ENCODE measurements around the gene OVCA2. TPM values are rescaled to one million over a fixed set of nuclear protein-coding genes. Genes with fewer than 3 reads are reported as not detected.

The OVCA2 gene
- polyA plus RNA-seq, 1 of the 3 experiments (the other 2 are of a cell fraction), result 59.2 TPM

GRCh38 chr17:2053380-2054261 is 11.8 kb downstream of the OVCA2 start:
- peak; percentile 68 for DNase-seq
- TF ChIP-seq, protein P1, sequence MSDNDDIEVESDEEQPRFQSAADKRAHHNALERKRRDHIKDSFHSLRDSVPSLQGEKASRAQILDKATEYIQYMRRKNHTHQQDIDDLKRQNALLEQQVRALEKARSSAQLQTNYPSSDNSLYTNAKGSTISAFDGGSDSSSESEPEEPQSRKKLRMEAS (IDR thresholded peaks at IDR 0.05; ENCODE audit: low read depth), result no peak
- TF ChIP-seq RAD21 (IDR thresholded peaks at IDR 0.05; ENCODE audit: low read length) (peak; percentile 60), CTCF (IDR thresholded peaks at IDR 0.05) (peak; percentile 41), POLR2AphosphoS5 (IDR thresholded peaks at IDR 0.05; ENCODE audit: low read depth, low read length) (no peak), SMC3 (IDR thresholded peaks at IDR 0.05; ENCODE audit: low read depth, low read length) (peak; percentile 32; the same call in 1 of the 2 replicates)
- TF ChIP-seq, protein P2, sequence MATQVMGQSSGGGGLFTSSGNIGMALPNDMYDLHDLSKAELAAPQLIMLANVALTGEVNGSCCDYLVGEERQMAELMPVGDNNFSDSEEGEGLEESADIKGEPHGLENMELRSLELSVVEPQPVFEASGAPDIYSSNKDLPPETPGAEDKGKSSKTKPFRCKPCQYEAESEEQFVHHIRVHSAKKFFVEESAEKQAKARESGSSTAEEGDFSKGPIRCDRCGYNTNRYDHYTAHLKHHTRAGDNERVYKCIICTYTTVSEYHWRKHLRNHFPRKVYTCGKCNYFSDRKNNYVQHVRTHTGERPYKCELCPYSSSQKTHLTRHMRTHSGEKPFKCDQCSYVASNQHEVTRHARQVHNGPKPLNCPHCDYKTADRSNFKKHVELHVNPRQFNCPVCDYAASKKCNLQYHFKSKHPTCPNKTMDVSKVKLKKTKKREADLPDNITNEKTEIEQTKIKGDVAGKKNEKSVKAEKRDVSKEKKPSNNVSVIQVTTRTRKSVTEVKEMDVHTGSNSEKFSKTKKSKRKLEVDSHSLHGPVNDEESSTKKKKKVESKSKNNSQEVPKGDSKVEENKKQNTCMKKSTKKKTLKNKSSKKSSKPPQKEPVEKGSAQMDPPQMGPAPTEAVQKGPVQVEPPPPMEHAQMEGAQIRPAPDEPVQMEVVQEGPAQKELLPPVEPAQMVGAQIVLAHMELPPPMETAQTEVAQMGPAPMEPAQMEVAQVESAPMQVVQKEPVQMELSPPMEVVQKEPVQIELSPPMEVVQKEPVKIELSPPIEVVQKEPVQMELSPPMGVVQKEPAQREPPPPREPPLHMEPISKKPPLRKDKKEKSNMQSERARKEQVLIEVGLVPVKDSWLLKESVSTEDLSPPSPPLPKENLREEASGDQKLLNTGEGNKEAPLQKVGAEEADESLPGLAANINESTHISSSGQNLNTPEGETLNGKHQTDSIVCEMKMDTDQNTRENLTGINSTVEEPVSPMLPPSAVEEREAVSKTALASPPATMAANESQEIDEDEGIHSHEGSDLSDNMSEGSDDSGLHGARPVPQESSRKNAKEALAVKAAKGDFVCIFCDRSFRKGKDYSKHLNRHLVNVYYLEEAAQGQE (IDR thresholded peaks at IDR 0.05; ENCODE audit: low read depth, low read length), result no peak
- Histone ChIP-seq H3K9ac (no peak overlapping the region), H3K9me2 (no peaks in the 10 kb centered on the region), H3K27ac (ENCODE audit: low read depth in 2 of 2, low read length in 1 of 2) (no peak overlapping the region; a peak in 1 of 4 replicates), H3K36me3 (replicated peaks in 1 of 2; ENCODE audit: control insufficient read depth in 1 of 2, insufficient read depth in 2 of 2, low read length in 1 of 2) (peaks cover 0 to 2% of the 10 kb centered on the region in 2 experiments), H3K4me2 (peak overlapping the region; percentile 33; the same call in 1 of the 2 replicates), H3K4me1 (ENCODE audit: control insufficient read depth in 1 of 2, insufficient read depth in 2 of 2, low read depth in 1 of 2, low read length in 1 of 2) (peaks cover 3 to 14% of the 10 kb centered on the region in 2 experiments; a peak in 2 of 4 replicates), H3K27me3 (ENCODE audit: insufficient read depth) (no peaks in the 10 kb centered on the region), H3K9me3 (no peaks in the 10 kb centered on the region), H3K79me2 (ENCODE audit: insufficient read depth) (no peaks in the 10 kb centered on the region), H3F3A (replicated peaks; ENCODE audit: insufficient read depth) (peaks cover 14% of the 10 kb centered on the region), H2AFZ (ENCODE audit: low read depth) (no peak overlapping the region), H4K20me1 (ENCODE audit: insufficient read depth) (peaks cover 5% of the 10 kb centered on the region; the same call in 1 of the 2 replicates), H3K4me3 (ENCODE audit: low read depth in 2 of 2, low read length in 1 of 2) (peak overlapping the region in 1 of 2 experiments; percentile 57; a peak in 3 of 4 replicates)
- 65% methylated on average over 36 of the region's 84 CpGs for WGBS (ENCODE audit: low lambda C conversion rate)
- ChIA-PET POLR2A (interaction anchor here (1.1 kb wide), 1 partner anchor 91 kb away, joined by 3 read pairs; no protein-coding TSS in a partner anchor), CTCF (interaction anchor here (0.6 to 8.0 kb wide), 39 partner anchors 11 to 295 kb away, joined by 3 to 185 read pairs (median 6); no protein-coding TSS in a partner anchor)

DNA sequence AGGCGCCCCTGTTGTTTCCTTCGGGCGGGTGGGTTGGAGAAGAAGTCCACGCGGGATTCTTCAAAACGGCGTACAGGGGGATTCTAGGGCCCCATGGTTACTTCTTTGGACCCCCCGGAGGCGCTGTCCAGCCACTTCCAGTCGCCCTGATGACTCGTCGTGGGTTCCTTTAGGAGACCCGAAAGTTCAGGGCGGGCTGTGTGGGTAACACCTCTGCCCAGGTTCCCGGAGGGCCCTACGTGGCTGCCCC is 12.4 kb downstream of the OVCA2 start:
- Histone ChIP-seq H3K4me1 (ENCODE audit: control insufficient read depth in 1 of 2, insufficient read depth in 2 of 2, low read depth in 1 of 2, low read length in 1 of 2) (peaks cover 0 to 8% of the 10 kb centered on the region in 2 experiments; a peak in 1 of 4 replicates), H3K27me3 (ENCODE audit: insufficient read depth) (no peaks in the 10 kb centered on the region), H3K4me3 (ENCODE audit: low read depth in 2 of 2, low read length in 1 of 2) (peak overlapping the region in 1 of 2 experiments; percentile 57; a peak in 2 of 4 replicates), H4K20me1 (ENCODE audit: insufficient read depth) (peaks cover 5% of the 10 kb centered on the region; the same call in 1 of the 2 replicates), H2AFZ (ENCODE audit: low read depth) (no peak overlapping the region), H3K9me3 (no peaks in the 10 kb centered on the region), H3K27ac (ENCODE audit: low read depth in 2 of 2, low read length in 1 of 2) (no peak overlapping the region; a peak in 1 of 4 replicates), H3K9me2 (no peaks in the 10 kb centered on the region), H3F3A (replicated peaks; ENCODE audit: insufficient read depth) (peaks cover 12% of the 10 kb centered on the region), H3K36me3 (replicated peaks in 1 of 2; ENCODE audit: control insufficient read depth in 1 of 2, insufficient read depth in 2 of 2, low read length in 1 of 2) (peaks cover 0 to 2% of the 10 kb centered on the region in 2 experiments), H3K9ac (no peak overlapping the region), H3K79me2 (ENCODE audit: insufficient read depth) (no peaks in the 10 kb centered on the region), H3K4me2 (peak overlapping the region; percentile 33; the same call in 1 of the 2 replicates)
- 33% methylated on average over 15 of the region's 16 CpGs for WGBS (ENCODE audit: low lambda C conversion rate)
- CTCF ChIA-PET, result interaction anchor here (0.6 to 8.0 kb wide), 61 partner anchors 10 to 264 kb away, joined by 3 to 185 read pairs (median 5); partner anchors contain the start of gene OVCA2
- TF ChIP-seq NRF1 (IDR thresholded peaks at IDR 0.05; ENCODE audit: low read depth, low read length) (no peak), YY1 (IDR thresholded peaks at IDR 0.05; ENCODE audit: low read depth) (no peak), TCF12 (IDR thresholded peaks at IDR 0.05) (no peak), USF1 (IDR thresholded peaks at IDR 0.05; ENCODE audit: borderline replicate concordance, low read depth) (no peak)
- POLR2A ChIA-PET, result interaction anchor here (1.5 kb wide), 1 partner anchor 191 kb away, joined by 9 read pairs; no protein-coding TSS in a partner anchor
- DNase-seq, result no peak

Data from SK-N-SH (cell line).